K562 (cell line): Measurements from ENCODE around the gene TRIM3. TPM values are rescaled to one million over a fixed set of nuclear protein-coding genes. Genes with fewer than 3 reads are reported as not detected.

ENCODE experiments used
- ATAC-seq: fragments of 200-7000 bp; cut with Tn5 transposase; 3 replicates; pipeline ENCODE4 v1.9.1; 2020; ENCODE audit warnings: moderate library complexity
- BruUV-seq: library from RNA; stranded (reverse); fragments of 400-500 nt; replicated peaks from 2 replicates; lab custom pipeline; 2021; lab: Mats Ljungman, UMichigan
- CTCF ChIA-PET: fragments of 300-600 bp; formaldehyde crosslinking; extraction: SDS; loops from one replicate; lab custom pipeline; 2021; ENCODE audit warnings: low intra/inter-chr PET ratio; lab: Yijun Ruan, JAX
- POLR2A ChIA-PET: fragments of 300-600, 350-650 bp; sonication (Branson Sonifier 250); formaldehyde crosslinking; extraction: SDS; loops from one replicate; lab custom pipeline; 2021; ENCODE audit warnings: antibody characterized with exemption, inconsistent platforms; lab: Yijun Ruan, JAX
- DNase-seq, 4 experiments: peaks; one replicate each; pipeline versions ENCODE4 v3.0.0 to v3.0.0-alpha.2; 2011 to 2018; ENCODE audit warnings: low spot score in 3 of 4, mixed read lengths in 3 of 4; ENCODE audit errors: extremely low read depth in 1 of 4
- FAIRE-seq: peaks from 2 replicates; lab custom pipeline; 2011; peaks lifted over from hg19 to GRCh38; lab: Jason Lieb, UNC
- H2AFZ ChIP-seq: 2 replicates; pipeline ENCODE4 v1.6.0; 2011; ENCODE audit warnings: low read depth, low read length, control low read depth, inconsistent platforms
- H3K27ac ChIP-seq: fragments of 200-600 bp; 3 replicates; pipeline ENCODE4 v1.8.0; 2011; ENCODE audit warnings: low read depth, mild to moderate bottlenecking, control low read depth, inconsistent platforms, low read length, moderate library complexity, mixed read lengths; ENCODE audit errors: extremely low read depth
- H3K27me3 ChIP-seq, 2 experiments: fragments of 300-600 bp in 1 of 2; 2 replicates in 1 of 2; 3 replicates in 1 of 2; pipeline versions ENCODE4 v1.6.0 to v1.8.0; 2011; ENCODE audit warnings: inconsistent platforms in 2 of 2, low read length in 2 of 2, mild to moderate bottlenecking in 1 of 2, mixed read lengths in 1 of 2, moderate library complexity in 1 of 2; ENCODE audit not compliant: control insufficient read depth in 2 of 2, insufficient read depth in 2 of 2
- H3K36me3 ChIP-seq: fragments of 300-600 bp; 3 replicates; pipeline ENCODE4 v1.8.0; 2011; ENCODE audit warnings: mild to moderate bottlenecking, low read length, inconsistent platforms; ENCODE audit not compliant: control insufficient read depth, insufficient read depth
- H3K4me1 ChIP-seq, 2 experiments: fragments of 200-600 bp in 1 of 2; replicated peaks in 1 of 2; 2 replicates in 1 of 2; 3 replicates in 1 of 2; pipeline versions ENCODE4 v1.5.1 to v1.8.0; 2011; ENCODE audit warnings: inconsistent platforms in 2 of 2, low read length in 2 of 2, mild to moderate bottlenecking in 1 of 2, mixed read lengths in 1 of 2, moderate library complexity in 1 of 2; ENCODE audit not compliant: control insufficient read depth in 2 of 2, insufficient read depth in 2 of 2
- H3K4me2 ChIP-seq: 2 replicates; pipeline ENCODE4 v1.6.1; 2011; ENCODE audit warnings: low read length, control low read depth, inconsistent platforms, mixed read lengths; ENCODE audit not compliant: insufficient read depth
- H3K4me3 ChIP-seq: fragments of 200-600 bp; sonication (generic), shearing (Covaris generic); 2 replicates; pipeline ENCODE4 v1.5.1; 2016; ENCODE audit warnings: control low read depth, inconsistent platforms
- H3K79me2 ChIP-seq: fragments of 200-600 bp; 3 replicates; pipeline ENCODE4 v1.8.0; 2011; ENCODE audit warnings: low read length, inconsistent platforms; ENCODE audit not compliant: control insufficient read depth, insufficient read depth
- H3K9ac ChIP-seq, 2 experiments: 2 replicates each; pipeline versions ENCODE4 v1.6.0 to v1.6.1; 2011; ENCODE audit warnings: low read depth in 2 of 2, low read length in 2 of 2, control low read depth in 1 of 2, inconsistent platforms in 1 of 2, mild to moderate bottlenecking in 1 of 2, mixed read lengths in 1 of 2; ENCODE audit not compliant: insufficient read depth in 1 of 2
- H3K9me1 ChIP-seq: one replicate; pipeline ENCODE4 v1.6.0; 2011; ENCODE audit warnings: inconsistent platforms, mild to moderate bottlenecking, low read length, moderate library complexity; ENCODE audit not compliant: control insufficient read depth, insufficient read depth
- H3K9me3 ChIP-seq: replicated peaks from 2 replicates; pipeline ENCODE4 v1.5.1; 2011; ENCODE audit warnings: low read depth, low read length, inconsistent platforms; ENCODE audit not compliant: control insufficient read depth, insufficient read depth
- H4K20me1 ChIP-seq: replicated peaks from 2 replicates; pipeline ENCODE4 v1.6.1; 2011; ENCODE audit warnings: low read length, inconsistent platforms, mixed read lengths; ENCODE audit not compliant: control insufficient read depth, insufficient read depth
- CREB3 ChIP-seq: fragments of 450-650 bp; conservative IDR thresholded peaks from 2 replicates; pipeline ENCODE4 v1.6.1; 2016; ENCODE audit warnings: missing genetic modification characterization, low read depth, mild to moderate bottlenecking, missing compliant biosample characterization, moderate library complexity
- HMBOX1 ChIP-seq: sonication (generic); IDR thresholded peaks from 2 replicates; pipeline ENCODE4 v1.6.1; 2016
- HMG20A ChIP-seq: fragments of 450-650 bp; formaldehyde crosslinking; conservative IDR thresholded peaks from 2 replicates; pipeline ENCODE4 v1.4.0; 2020; ENCODE audit warnings: mild to moderate bottlenecking, mixed read lengths
- RBM14 ChIP-seq: fragments of 200-400 bp; formaldehyde crosslinking; IDR thresholded peaks from 2 replicates; pipeline ENCODE4 v1.6.1; 2018; ENCODE audit warnings: low read depth, mild to moderate bottlenecking, low read length, moderate library complexity, borderline replicate concordance; ENCODE audit not compliant: insufficient read depth
- SFPQ ChIP-seq: fragments of 200-400 bp; formaldehyde crosslinking; IDR thresholded peaks from 2 replicates; pipeline ENCODE4 v1.6.1; 2017; ENCODE audit warnings: mild to moderate bottlenecking, low read depth, low read length, moderate library complexity
- SP1 ChIP-seq: sonication (generic); formaldehyde crosslinking; IDR thresholded peaks from 2 replicates; pipeline ENCODE4 v1.8.1; 2022; ENCODE audit warnings: mild to moderate bottlenecking, missing genetic modification reagents
- SP2 ChIP-seq: IDR thresholded peaks from 2 replicates; pipeline ENCODE4 v1.6.1; 2011; ENCODE audit warnings: mild to moderate bottlenecking, low read depth, low read length, moderate library complexity; ENCODE audit not compliant: poor library complexity, severe bottlenecking; ENCODE audit errors: extremely low read depth
- SRSF7 ChIP-seq: fragments of 200-400 bp; formaldehyde crosslinking; optimal IDR thresholded peaks from 2 replicates; pipeline ENCODE3; 2017; ENCODE audit warnings: mild to moderate bottlenecking, low read depth, low read length
- SUPT5H ChIP-seq: fragments of 450-650 bp; IDR thresholded peaks from 2 replicates; pipeline ENCODE4 v1.6.1; 2016
- TAF7 ChIP-seq: fragments of 450-650 bp; IDR thresholded peaks from 2 replicates; pipeline ENCODE4 v1.6.1; 2016; ENCODE audit warnings: missing genetic modification characterization, missing compliant biosample characterization
- ZBTB5 ChIP-seq: fragments of 450-650 bp; IDR thresholded peaks from 2 replicates; pipeline ENCODE4 v1.6.1; 2017; ENCODE audit warnings: antibody characterized with exemption
- ZFP1 ChIP-seq: fragments of 450-650 bp; formaldehyde crosslinking; IDR thresholded peaks from 2 replicates; pipeline ENCODE4 v1.4.0; 2020; ENCODE audit warnings: mild to moderate bottlenecking, mixed read lengths
- ZNF24 ChIP-seq: fragments of 450-650 bp; IDR thresholded peaks from 2 replicates; pipeline ENCODE4 v1.6.1; 2016
- ZNF76 ChIP-seq: fragments of 250-450 bp; sonication (Bioruptor Pico); IDR thresholded peaks from 2 replicates; pipeline ENCODE4 v1.4.0; 2020; ENCODE audit warnings: mild to moderate bottlenecking, moderate library complexity, borderline replicate concordance
- ZNF764 ChIP-seq: fragments of 250-450 bp; sonication (Bioruptor Pico); IDR thresholded peaks from 2 replicates; pipeline ENCODE4 v1.4.0; 2020; ENCODE audit warnings: low read depth, mild to moderate bottlenecking, moderate library complexity
- WGBS: fragments of 100-300 bp; shearing (Covaris generic); methylation state at CpG from one replicate; pipeline ENCODE4 v1.1.6; 2016; ENCODE audit warnings: low coverage, mixed read lengths; ENCODE audit not compliant: insufficient coverage; ENCODE audit errors: missing lambda C conversion rate; 5-methylcytosine and 5-hydroxymethylcytosine counted together
- in situ Hi-C: fragments of 300-500 bp; cut with MboI; formaldehyde crosslinking; loops from 4 replicates; pipeline ENCODE4 v1.15.0; 2018; ENCODE audit warnings: inconsistent platforms, mixed read lengths
- intact Hi-C: fragments of 100-400 bp; cut with micrococcal nuclease; formaldehyde crosslinking; loops from 2 replicates; pipeline ENCODE4 v1.14.2; 2022
- polyA plus RNA-seq, 8 experiments: library from polyadenylated mRNA; depleted of rRNA in 4 of 8; stranded (reverse) in 5 of 8; unstranded in 3 of 8; fragments of >200 nt; fragmentation: Nextera tagmentation in 2 of 8; fragmentation: Illumina TruSeq in 1 of 8; extraction: Ambion mirVana in 2 of 8; extraction: Trizol in 1 of 8; gene quantifications; 2 replicates each; pipeline versions ENCODE4 v1.2.1 to v1.2.3, GENCODE V29; 2011 to 2014; ENCODE audit warnings: inconsistent platforms in 1 of 8, missing spikeins in 1 of 8
- total RNA-seq, 7 experiments: library from RNA; depleted of rRNA in 6 of 7; stranded (reverse); fragments of >200 nt in 6 of 7; fragmentation: Illumina TruSeq in 2 of 7; extraction: Trizol in 2 of 7; gene quantifications; 2 replicates each; pipeline versions ENCODE4 v1.2.1 to v1.2.3, GENCODE V29; 2011 to 2021; ENCODE audit warnings: low replicate concordance in 1 of 7

The TRIM3 gene
- total and polyA plus RNA-seq, 9 of the 15 experiments (the other 6 are each of a cell fraction or from before 2014, with no cell fraction given): 0.45 to 9.2 (median 4.7) TPM

- ChIA-PET POLR2A (interaction anchor here (0.6 to 1.7 kb wide), 10 partner anchors 8 to 235 kb away, joined by 3 to 6 read pairs (median 3); no protein-coding TSS in a partner anchor), CTCF (interaction anchor here (0.6 kb wide), 1 partner anchor 86 kb away, joined by 3 read pairs; no protein-coding TSS in a partner anchor)
- peak; percentile 95 for ATAC-seq
- peak overlapping the region; percentile 89 for H2AFZ ChIP-seq
- DNase-seq: peak; percentile 89 to 95 (median 90)
- no peaks in the 10 kb centered on the region for H3K27me3 ChIP-seq
- BruUV-seq: no TSS peak
- no peaks in the 10 kb centered on the region for H4K20me1 ChIP-seq
- 28% methylated on average over 6 of the region's 6 CpGs for WGBS
- 0 out of 3 replicates have a peak, but pooled peaks cover 3% of the 10 kb centered on the region for H3K79me2 ChIP-seq
- H3K9me3 ChIP-seq: no peaks in the 10 kb centered on the region
- intact Hi-C loops: no loop called here
- no peak overlapping the region for H3K4me3 ChIP-seq
- H3K36me3 ChIP-seq: no peaks in the 10 kb centered on the region
- H3K9ac ChIP-seq: peak overlapping the region; percentile 17 to 39; a peak in 2 of 4 replicates
- in situ Hi-C loops: no loop called here
- FAIRE-seq: peak; percentile 90
- no peaks in the 10 kb centered on the region for H3K9me1 ChIP-seq
- no peak overlapping the region; the same call in 1 of the 3 replicates for H3K27ac ChIP-seq
- peak overlapping the region; percentile 54 for H3K4me2 ChIP-seq
- H3K4me1 ChIP-seq: peaks cover 18 to 19% of the 10 kb centered on the region in 2 experiments; a peak in 4 of 5 replicates
- no peak for TF ChIP-seq RBM14
- TF ChIP-seq ZFP1 (CRISPR knock-in tag): no peak
- TF ChIP-seq HMG20A (CRISPR knock-in tag): no peak
- no peak for TF ChIP-seq SFPQ
- TF ChIP-seq SRSF7: no peak
- TF ChIP-seq ZNF76: no peak
- no peak for TF ChIP-seq SP1 (CRISPR knock-in tag)
- TF ChIP-seq SUPT5H: peak; percentile 62
- no peak for TF ChIP-seq TAF7
- no peak for TF ChIP-seq CREB3 (tag)
- TF ChIP-seq HMBOX1: no peak
- TF ChIP-seq ZNF764 (CRISPR knock-in tag): no peak
- no peak for TF ChIP-seq SP2
- TF ChIP-seq ZNF24: peak; percentile 99
- no peak for TF ChIP-seq ZBTB5
Observed at GRCh38 chr11:6468712-6469495, 4.8 kb downstream of the TRIM3 start.
